Adipocyte (in vitro differentiated cells): ENCODE data around the gene MAD1L1.

Experiments
- DNase-seq: peaks from one replicate; pipeline ENCODE4 v3.0.0-alpha.2; 2015; ENCODE audit warnings: low read depth
- H3K27me3 ChIP-seq: replicated peaks from 2 replicates; pipeline ENCODE4 v1.7.0; 2013; ENCODE audit warnings: mild to moderate bottlenecking, low read length, moderate library complexity; ENCODE audit not compliant: control insufficient read depth, insufficient read depth
- H3K36me3 ChIP-seq: 2 replicates; pipeline ENCODE4 v1.7.0; 2013; ENCODE audit warnings: low read length, mild to moderate bottlenecking, moderate library complexity; ENCODE audit not compliant: control insufficient read depth, insufficient read depth, severe bottlenecking
- H3K4me1 ChIP-seq: 2 replicates; pipeline ENCODE4 v1.7.0; 2013; ENCODE audit warnings: mild to moderate bottlenecking, low read length, moderate library complexity; ENCODE audit not compliant: control insufficient read depth, insufficient read depth
- H3K4me3 ChIP-seq: 2 replicates; pipeline ENCODE4 v1.7.0; 2013; ENCODE audit warnings: mild to moderate bottlenecking, low read length, moderate library complexity
- H3K9ac ChIP-seq: 2 replicates; pipeline ENCODE4 v1.7.0; 2013; ENCODE audit warnings: mild to moderate bottlenecking, low read length, moderate library complexity
- H3K9me3 ChIP-seq: 2 replicates; pipeline ENCODE4 v1.7.0; 2013; ENCODE audit warnings: mild to moderate bottlenecking, low read length, moderate library complexity; ENCODE audit not compliant: control insufficient read depth

Gene MAD1L1

GRCh38 chr7:2006231-2006771, 226.4 kb downstream of the MAD1L1 start:
- H3K9ac ChIP-seq: no peak overlapping the region
- no peaks in the 10 kb centered on the region for H3K27me3 ChIP-seq
- H3K4me1 ChIP-seq: no peaks in the 10 kb centered on the region
- H3K9me3 ChIP-seq: no peaks in the 10 kb centered on the region
- no peak for DNase-seq
- H3K4me3 ChIP-seq: no peak overlapping the region
- no peaks in the 10 kb centered on the region for H3K36me3 ChIP-seq

- DNase-seq: no peak
- Histone ChIP-seq H3K4me1 (no peaks in the 10 kb centered on the region), H3K27me3 (no peaks in the 10 kb centered on the region), H3K9ac (no peak overlapping the region), H3K36me3 (no peaks in the 10 kb centered on the region), H3K4me3 (no peak overlapping the region), H3K9me3 (no peaks in the 10 kb centered on the region)
These were observed 227.0 kb downstream of the MAD1L1 start for GRCh38 chr7:2005786-2006185.

- H3K4me1 ChIP-seq: no peaks in the 10 kb centered on the region
- H3K9ac ChIP-seq: no peak overlapping the region
- H3K27me3 ChIP-seq: no peaks in the 10 kb centered on the region
- no peak overlapping the region for H3K4me3 ChIP-seq
- H3K9me3 ChIP-seq: no peaks in the 10 kb centered on the region
- H3K36me3 ChIP-seq: no peaks in the 10 kb centered on the region
- DNase-seq: no peak
These were observed 227.7 kb downstream of the MAD1L1 start for GRCh38 chr7:2004841-2005725.

- H3K27me3 ChIP-seq: no peaks in the 10 kb centered on the region
- H3K9me3 ChIP-seq: no peaks in the 10 kb centered on the region
- no peaks in the 10 kb centered on the region for H3K36me3 ChIP-seq
- no peaks in the 10 kb centered on the region for H3K4me1 ChIP-seq
- H3K4me3 ChIP-seq: no peak overlapping the region
- DNase-seq: no peak
- no peak overlapping the region for H3K9ac ChIP-seq
These were observed 228.6 kb downstream of the MAD1L1 start for GRCh38 chr7:2003931-2004812.

GRCh38 chr7:2003451-2003930, 229.3 kb downstream of the MAD1L1 start:
- Histone ChIP-seq H3K36me3 (no peaks in the 10 kb centered on the region), H3K4me1 (no peaks in the 10 kb centered on the region), H3K9ac (no peak overlapping the region), H3K4me3 (no peak overlapping the region), H3K9me3 (no peaks in the 10 kb centered on the region), H3K27me3 (no peaks in the 10 kb centered on the region)
- no peak for DNase-seq

GRCh38 chr7:2002561-2003450, 229.9 kb downstream of the MAD1L1 start:
- no peaks in the 10 kb centered on the region for H3K4me1 ChIP-seq
- H3K9ac ChIP-seq: no peak overlapping the region
- H3K36me3 ChIP-seq: no peaks in the 10 kb centered on the region
- no peak overlapping the region for H3K4me3 ChIP-seq
- no peaks in the 10 kb centered on the region for H3K27me3 ChIP-seq
- no peaks in the 10 kb centered on the region for H3K9me3 ChIP-seq
- no peak for DNase-seq

GRCh38 chr7:2001601-2002442, 230.9 kb downstream of the MAD1L1 start:
- no peak for DNase-seq
- Histone ChIP-seq H3K9me3 (no peaks in the 10 kb centered on the region), H3K9ac (no peak overlapping the region), H3K4me1 (no peaks in the 10 kb centered on the region), H3K4me3 (no peak overlapping the region), H3K36me3 (no peaks in the 10 kb centered on the region), H3K27me3 (no peaks in the 10 kb centered on the region)

- Histone ChIP-seq H3K4me1 (no peaks in the 10 kb centered on the region), H3K9ac (no peak overlapping the region), H3K27me3 (no peaks in the 10 kb centered on the region)
These were observed 231.9 kb downstream of the MAD1L1 start for GRCh38 chr7:2000746-2001321.

GRCh38 chr7:2000153-2000687, 232.5 kb downstream of the MAD1L1 start:
- DNase-seq: no peak
- Histone ChIP-seq H3K9ac (no peak overlapping the region), H3K9me3 (no peaks in the 10 kb centered on the region), H3K4me1 (no peaks in the 10 kb centered on the region), H3K27me3 (no peaks in the 10 kb centered on the region), H3K36me3 (no peaks in the 10 kb centered on the region), H3K4me3 (no peak overlapping the region)

More at GRCh38 chr7:2000746-2001321, 231.9 kb downstream of the MAD1L1 start:
- Histone ChIP-seq H3K9me3 (no peaks in the 10 kb centered on the region), H3K36me3 (no peaks in the 10 kb centered on the region), H3K4me3 (no peak overlapping the region)
- DNase-seq: no peak
